CD4-positive, CD25-positive, alpha-beta regulatory T cell (primary cell): Measurements from ENCODE around the gene TRIO. TPM values are rescaled to one million over a fixed set of nuclear protein-coding genes. Genes with fewer than 3 reads are reported as not detected.

Source experiments
- ATAC-seq, 2 donors: fragments of 150-1000 bp; cut with Tn5 transposase; one replicate each; pipeline ENCODE4 v1.10.0; 2021; ENCODE audit warnings: low read depth in 2 of 2, moderate number of reproducible peaks in 2 of 2, moderate library complexity in 1 of 2
- DNase-seq, 3 donors: peaks; one replicate each; pipeline versions ENCODE4 v3.0.0 to v3.0.0-alpha.2; 2012 to 2022; ENCODE audit warnings: mixed read lengths in 1 of 3
- H3K27ac ChIP-seq: one replicate; pipeline ENCODE4 v1.7.0; 2013; ENCODE audit warnings: mild to moderate bottlenecking, low read length; ENCODE audit not compliant: insufficient read depth, poor library complexity, severe bottlenecking
- H3K27me3 ChIP-seq: one replicate; pipeline ENCODE4 v1.7.0; 2013; ENCODE audit warnings: low read length; ENCODE audit not compliant: control insufficient read depth, insufficient read depth
- H3K36me3 ChIP-seq: one replicate; pipeline ENCODE4 v1.7.0; 2013; ENCODE audit warnings: mild to moderate bottlenecking, low read length, moderate library complexity; ENCODE audit not compliant: control insufficient read depth, insufficient read depth
- H3K4me1 ChIP-seq: 2 replicates; pipeline ENCODE4 v1.7.0; 2013; ENCODE audit warnings: mild to moderate bottlenecking, low read length; ENCODE audit not compliant: insufficient read depth, control insufficient read depth, poor library complexity, severe bottlenecking
- H3K4me3 ChIP-seq: one replicate; pipeline ENCODE4 v1.7.0; 2013; ENCODE audit warnings: low read depth, mild to moderate bottlenecking, low read length, moderate library complexity
- H3K9me3 ChIP-seq, 2 experiments: 1 replicate in 1 of 2; 2 replicates in 1 of 2; pipeline ENCODE4 v1.7.0; 2013; ENCODE audit warnings: low read length in 2 of 2, mild to moderate bottlenecking in 1 of 2, moderate library complexity in 1 of 2; ENCODE audit not compliant: control insufficient read depth in 2 of 2
- H3K27ac Mint-ChIP-seq, 3 donors: one replicate each; pipeline ENCODE4 v1.8.0; 2020 to 2022; ENCODE audit warnings: mild to moderate bottlenecking in 3 of 3, mixed read lengths in 3 of 3, moderate library complexity in 2 of 3
- H3K27me3 Mint-ChIP-seq: one replicate; pipeline ENCODE4 v1.8.0; 2022; ENCODE audit warnings: mild to moderate bottlenecking, mixed read lengths
- H3K36me3 Mint-ChIP-seq: one replicate; pipeline ENCODE4 v1.8.0; 2020; ENCODE audit warnings: mixed read lengths
- H3K4me1 Mint-ChIP-seq, 4 donors: one replicate each; pipeline ENCODE4 v1.8.0; 2020 to 2022; ENCODE audit warnings: mixed read lengths in 4 of 4, mild to moderate bottlenecking in 1 of 4
- H3K4me3 Mint-ChIP-seq, 4 donors: one replicate each; pipeline ENCODE4 v1.8.0; 2020 to 2022; ENCODE audit warnings: mild to moderate bottlenecking in 4 of 4, mixed read lengths in 4 of 4, moderate library complexity in 3 of 4
- H3K9me3 Mint-ChIP-seq, 7 donors: one replicate each; pipeline ENCODE4 v1.8.0; 2020 to 2022; ENCODE audit warnings: mixed read lengths in 7 of 7, mild to moderate bottlenecking in 3 of 7, moderate library complexity in 2 of 7
- polyA plus RNA-seq, 4 donors: library from polyadenylated mRNA; unstranded; fragments of 300-500 nt; fragmentation: Illumina TruSeq; gene quantifications; one replicate each; pipeline ENCODE4 v1.2.3, GENCODE V29; 2021
- total RNA-seq: library from RNA; stranded (reverse); gene quantifications from one replicate; pipeline ENCODE4 v1.2.3, GENCODE V29; 2022

The TRIO gene
- total and polyA plus RNA-seq, 5 donors from 2014 or later = 1.2 to 7.6 (median 1.8) TPM

DNA sequence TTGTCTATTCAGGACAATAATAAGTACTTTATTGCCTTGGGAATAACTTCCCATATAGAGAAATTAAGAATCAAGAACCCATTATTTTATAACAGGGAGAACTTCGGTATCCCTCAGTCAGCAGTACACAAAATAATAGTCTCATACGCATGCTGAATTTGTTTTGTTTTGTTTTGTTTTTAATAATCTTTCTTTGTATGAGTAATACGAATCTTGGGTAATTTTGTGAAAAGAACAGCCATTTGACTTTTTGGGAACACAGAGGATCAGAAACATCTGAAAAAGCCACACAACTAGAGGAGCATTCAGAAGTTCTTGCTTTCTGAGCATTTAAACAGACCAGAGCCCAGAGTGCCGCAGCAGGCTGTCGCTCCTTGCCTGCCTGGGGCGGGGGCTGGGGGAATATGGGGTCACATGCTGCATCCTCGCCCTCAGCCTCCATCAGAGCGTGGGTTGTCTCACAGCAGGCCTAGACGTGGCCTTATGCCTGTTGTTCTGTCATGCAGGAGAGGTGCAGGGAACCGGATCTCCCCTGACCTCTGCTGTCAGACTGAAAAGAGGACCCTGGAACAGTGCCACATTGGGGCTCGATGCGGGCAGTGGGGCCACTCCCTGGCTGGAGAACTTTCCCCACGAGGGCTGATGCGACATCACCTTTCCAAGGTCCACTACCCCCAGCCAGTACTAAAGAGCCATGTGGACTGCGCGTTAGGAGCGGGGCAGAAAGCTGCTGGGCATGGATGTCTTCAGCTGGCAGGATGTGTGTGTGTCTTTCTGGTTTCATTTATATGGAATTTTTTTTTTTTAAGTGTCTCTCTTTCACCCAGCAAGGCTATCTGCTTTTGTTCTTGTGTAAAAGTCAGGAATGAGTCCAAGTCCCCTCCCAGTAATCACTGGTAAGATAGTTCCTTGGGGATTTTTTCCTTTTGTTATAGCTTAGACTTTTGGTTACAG lies 305.1 kb downstream of the TRIO start:
- ATAC-seq = no peak
- no peaks in the 10 kb centered on the region for H3K9me3 Mint-ChIP-seq
- no peaks in the 10 kb centered on the region for H3K4me1 ChIP-seq
- no peaks in the 10 kb centered on the region for H3K36me3 ChIP-seq
- H3K27ac Mint-ChIP-seq = peak overlapping the region in 2 of 3 donors; percentile 55 to 65
- DNase-seq = no peak
- no peak overlapping the region for H3K27ac ChIP-seq
- no peaks in the 10 kb centered on the region for H3K27me3 ChIP-seq
- peak overlapping the region in 2 of 4 donors; percentile 16 to 88 for H3K4me3 Mint-ChIP-seq
- no peaks in the 10 kb centered on the region for H3K9me3 ChIP-seq
- no peaks in the 10 kb centered on the region for H3K36me3 Mint-ChIP-seq
- H3K4me3 ChIP-seq = no peak overlapping the region
- peaks cover 7 to 13% (median 11%) of the 10 kb centered on the region in 4 donors for H3K4me1 Mint-ChIP-seq
- H3K27me3 Mint-ChIP-seq = peaks cover 4% of the 10 kb centered on the region

DNA sequence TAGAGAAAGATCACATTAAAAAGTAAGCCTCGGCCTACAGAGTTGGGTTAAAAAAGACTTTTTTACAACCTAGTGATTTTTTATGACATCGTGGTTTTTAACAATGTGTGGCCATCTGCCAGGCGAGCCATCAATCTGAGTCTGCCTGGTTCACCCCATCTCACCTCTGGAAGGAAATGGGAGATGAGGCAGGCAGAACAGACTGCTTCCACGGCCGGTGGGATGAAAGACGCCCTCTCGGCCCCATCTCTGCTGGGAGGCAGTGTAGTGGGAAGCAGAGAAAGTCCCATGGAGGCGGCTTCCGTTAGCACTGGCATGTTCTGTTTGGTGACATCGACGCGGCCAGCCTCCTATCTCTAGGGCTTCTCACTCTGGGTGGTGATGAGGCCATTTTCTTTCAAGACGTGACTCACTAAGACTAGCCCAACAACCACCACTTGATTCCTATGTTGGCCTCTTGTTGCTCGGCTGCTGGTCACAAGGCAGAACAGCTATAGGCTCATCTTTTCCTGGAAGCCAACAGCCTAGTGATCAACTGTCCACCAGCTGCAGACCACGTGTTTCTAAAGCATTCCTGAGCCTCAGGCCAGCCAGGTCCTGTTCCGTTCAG lies 306.0 kb downstream of the TRIO start:
- ATAC-seq (no peak), DNase-seq (no peak)
- Mint-ChIP-seq H3K9me3 (peaks cover 0 to 3% (median 0%) of the 10 kb centered on the region in 7 donors), H3K27ac (peak overlapping the region in 2 of 3 donors; percentile 28 to 69), H3K4me1 (peaks cover 7 to 13% (median 11%) of the 10 kb centered on the region in 4 donors), H3K27me3 (peaks cover 4% of the 10 kb centered on the region), H3K4me3 (no peak overlapping the region), H3K36me3 (no peaks in the 10 kb centered on the region)
- Histone ChIP-seq H3K27ac (no peak overlapping the region), H3K36me3 (no peaks in the 10 kb centered on the region), H3K4me3 (no peak overlapping the region), H3K27me3 (no peaks in the 10 kb centered on the region), H3K4me1 (no peaks in the 10 kb centered on the region), H3K9me3 (no peaks in the 10 kb centered on the region)

DNA sequence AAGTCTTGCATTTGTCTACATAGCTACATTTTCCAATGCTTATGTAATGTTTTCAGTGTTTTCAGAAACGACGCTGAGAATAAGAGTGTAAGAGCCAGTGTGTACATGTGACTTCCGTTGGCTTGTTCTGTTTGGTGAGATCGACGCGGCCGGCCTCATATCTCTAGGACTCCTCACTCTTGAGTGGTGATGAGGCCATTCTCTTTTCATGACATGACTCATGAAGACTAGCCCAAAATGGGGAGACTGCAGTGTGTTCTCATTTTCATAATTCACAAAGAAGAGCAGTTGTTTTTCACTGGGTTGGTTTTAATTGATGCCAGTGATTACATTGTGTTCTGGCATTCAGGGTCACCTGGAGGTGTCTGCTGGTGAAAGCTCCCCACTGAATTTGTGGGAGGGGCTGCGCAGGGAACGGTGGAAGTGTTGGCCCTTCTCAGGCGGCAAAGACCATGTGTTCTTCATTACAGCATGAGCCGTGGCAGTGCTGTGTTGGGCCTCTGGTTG lies 306.9 kb downstream of the TRIO start:
- H3K36me3 ChIP-seq = no peaks in the 10 kb centered on the region
- H3K27me3 ChIP-seq = no peaks in the 10 kb centered on the region
- DNase-seq (peak in 1 of 3 donors; percentile 65), ATAC-seq (peak; percentile 72 to 77)
- peak overlapping the region; percentile 14 to 69 (median 61) for H3K27ac Mint-ChIP-seq
- peaks cover 7 to 12% (median 10%) of the 10 kb centered on the region in 4 donors for H3K4me1 Mint-ChIP-seq
- no peaks in the 10 kb centered on the region for H3K9me3 ChIP-seq
- H3K9me3 Mint-ChIP-seq = peaks cover 0 to 3% (median 0%) of the 10 kb centered on the region in 7 donors
- H3K4me3 ChIP-seq = no peak overlapping the region
- peaks cover 5% of the 10 kb centered on the region for H3K36me3 Mint-ChIP-seq
- no peaks in the 10 kb centered on the region for H3K4me1 ChIP-seq
- peak overlapping the region in 1 of 4 donors; percentile 15 for H3K4me3 Mint-ChIP-seq
- H3K27ac ChIP-seq = no peak overlapping the region
- H3K27me3 Mint-ChIP-seq = peaks cover 2% of the 10 kb centered on the region

DNA sequence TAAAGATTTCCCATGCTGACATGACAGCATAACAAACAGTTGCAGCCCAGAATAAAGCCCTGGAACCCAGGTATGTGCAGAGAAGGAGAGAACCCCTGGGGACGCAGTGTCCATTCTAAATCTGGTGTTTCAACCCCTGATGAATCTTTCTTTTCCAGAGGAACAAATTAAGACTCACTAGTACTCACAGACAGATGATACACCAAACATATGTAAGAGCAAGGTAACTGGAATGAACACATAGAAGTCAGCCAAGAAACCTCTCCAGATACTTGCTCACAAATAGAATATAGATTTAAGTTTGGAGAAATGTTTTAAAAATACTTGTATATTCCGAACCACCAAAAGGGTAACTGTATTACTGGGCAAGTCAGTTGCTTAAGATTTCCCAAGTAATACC lies 307.6 kb downstream of the TRIO start:
- peaks cover 6 to 12% (median 9%) of the 10 kb centered on the region in 4 donors for H3K4me1 Mint-ChIP-seq
- H3K9me3 ChIP-seq = no peaks in the 10 kb centered on the region
- H3K27ac Mint-ChIP-seq = no peak overlapping the region
- peaks cover 0 to 3% (median 0%) of the 10 kb centered on the region in 7 donors for H3K9me3 Mint-ChIP-seq
- no peak overlapping the region for H3K27ac ChIP-seq
- no peaks in the 10 kb centered on the region for H3K27me3 ChIP-seq
- no peaks in the 10 kb centered on the region for H3K4me1 ChIP-seq
- peaks cover 9% of the 10 kb centered on the region for H3K36me3 Mint-ChIP-seq
- H3K27me3 Mint-ChIP-seq = no peaks in the 10 kb centered on the region
- no peak for DNase-seq
- ATAC-seq = no peak
- no peak overlapping the region for H3K4me3 Mint-ChIP-seq
- no peak overlapping the region for H3K4me3 ChIP-seq
- H3K36me3 ChIP-seq = no peaks in the 10 kb centered on the region

DNA sequence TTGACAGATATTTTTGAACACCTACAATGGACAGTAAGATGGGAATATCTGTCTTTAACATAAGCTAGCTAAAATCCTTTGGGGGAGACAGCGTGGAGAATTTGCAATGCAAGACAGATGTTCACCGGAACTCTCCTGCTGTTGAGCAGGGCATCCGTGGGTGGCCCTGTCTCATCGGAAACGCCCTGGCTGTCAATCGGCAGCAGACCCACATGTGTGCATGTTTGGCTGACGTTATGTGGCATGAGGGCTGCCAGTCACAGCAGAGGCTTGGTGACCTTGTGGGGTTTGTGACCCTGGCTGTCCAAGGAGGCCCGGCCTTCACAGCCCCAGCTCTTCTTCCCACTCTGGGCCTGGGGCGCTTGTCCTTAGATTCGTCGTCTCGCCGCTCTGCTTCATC lies 308.7 kb downstream of the TRIO start:
- no peak for ATAC-seq
- DNase-seq = no peak
- Histone ChIP-seq H3K27me3 (no peaks in the 10 kb centered on the region), H3K4me1 (no peaks in the 10 kb centered on the region), H3K36me3 (no peaks in the 10 kb centered on the region), H3K27ac (no peak overlapping the region), H3K4me3 (no peak overlapping the region), H3K9me3 (no peaks in the 10 kb centered on the region)
- H3K27me3 Mint-ChIP-seq = no peaks in the 10 kb centered on the region
- no peak overlapping the region for H3K27ac Mint-ChIP-seq
- peaks cover 12% of the 10 kb centered on the region for H3K36me3 Mint-ChIP-seq
- peaks cover 6 to 12% (median 9%) of the 10 kb centered on the region in 4 donors for H3K4me1 Mint-ChIP-seq
- H3K4me3 Mint-ChIP-seq = no peak overlapping the region
- H3K9me3 Mint-ChIP-seq = peaks cover 0 to 3% (median 0%) of the 10 kb centered on the region in 7 donors

DNA sequence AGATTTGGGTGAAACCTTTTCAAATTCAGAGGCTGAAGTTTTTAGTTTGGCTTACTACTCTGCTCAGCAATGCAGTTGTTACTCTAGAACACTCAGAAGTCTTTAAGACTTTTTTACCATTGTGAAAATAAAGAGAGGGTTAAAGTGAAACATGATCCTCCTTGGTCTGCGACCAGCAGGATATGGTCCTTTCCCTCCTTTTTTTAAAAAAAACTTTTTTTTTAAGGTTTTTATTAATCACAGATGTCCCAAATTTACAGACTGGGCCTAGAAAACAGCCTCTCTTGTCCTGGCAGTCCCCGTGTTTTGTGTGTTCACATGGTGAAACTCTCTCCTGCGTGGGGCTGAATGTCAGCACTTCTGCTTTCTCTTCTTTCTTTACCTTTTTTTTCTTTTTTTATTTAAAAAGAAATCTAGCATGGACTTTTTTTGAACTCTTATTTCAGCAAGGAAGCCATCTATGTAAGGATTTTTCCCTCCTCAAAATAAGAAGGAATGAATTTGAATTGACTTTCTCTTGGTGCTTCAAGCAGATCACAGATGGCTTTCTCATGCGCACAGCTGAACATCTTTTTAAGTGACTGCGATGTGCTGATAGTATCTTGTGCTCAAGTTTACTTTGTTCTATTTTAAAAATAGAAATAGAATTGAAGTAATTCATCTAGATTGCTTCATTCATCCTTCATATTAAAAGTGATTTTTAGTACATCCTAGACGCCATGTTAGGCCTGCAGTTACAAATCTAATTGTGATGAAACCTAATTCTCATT lies 309.7 kb downstream of the TRIO start:
- no peak for DNase-seq
- no peak overlapping the region for H3K4me3 Mint-ChIP-seq
- H3K9me3 Mint-ChIP-seq = peaks cover 0 to 3% (median 0%) of the 10 kb centered on the region in 7 donors
- ATAC-seq = no peak
- H3K4me3 ChIP-seq = no peak overlapping the region
- H3K27ac Mint-ChIP-seq = no peak overlapping the region
- no peak overlapping the region for H3K27ac ChIP-seq
- H3K36me3 Mint-ChIP-seq = peaks cover 12% of the 10 kb centered on the region
- no peaks in the 10 kb centered on the region for H3K36me3 ChIP-seq
- no peaks in the 10 kb centered on the region for H3K27me3 ChIP-seq
- no peaks in the 10 kb centered on the region for H3K27me3 Mint-ChIP-seq
- no peaks in the 10 kb centered on the region for H3K9me3 ChIP-seq
- peaks cover 1 to 12% (median 9%) of the 10 kb centered on the region in 4 donors for H3K4me1 Mint-ChIP-seq
- no peaks in the 10 kb centered on the region for H3K4me1 ChIP-seq

DNA sequence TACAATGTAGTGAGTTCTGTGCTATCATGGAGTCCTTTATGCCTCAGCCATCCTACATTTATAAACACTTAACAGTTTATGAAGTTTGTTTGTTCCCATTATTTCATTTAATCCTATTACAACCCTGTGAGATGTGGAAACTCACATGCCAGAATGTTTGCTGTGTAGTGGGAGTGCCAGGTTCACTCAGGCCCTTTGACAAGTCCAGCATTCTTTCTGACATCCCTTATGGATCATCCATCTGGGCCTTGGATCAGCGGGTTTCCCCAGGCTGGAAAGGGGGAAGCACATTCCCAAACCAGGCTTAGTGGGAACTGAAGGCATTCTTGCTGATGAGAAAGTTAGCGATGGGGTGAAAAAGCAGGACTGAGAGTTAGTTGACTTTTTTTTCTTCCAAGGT lies 310.3 kb downstream of the TRIO start:
- H3K4me1 ChIP-seq = no peaks in the 10 kb centered on the region
- no peak overlapping the region for H3K27ac Mint-ChIP-seq
- no peak overlapping the region for H3K4me3 Mint-ChIP-seq
- no peaks in the 10 kb centered on the region for H3K9me3 ChIP-seq
- no peaks in the 10 kb centered on the region for H3K36me3 ChIP-seq
- no peak overlapping the region for H3K4me3 ChIP-seq
- no peaks in the 10 kb centered on the region for H3K27me3 ChIP-seq
- H3K36me3 Mint-ChIP-seq = peaks cover 12% of the 10 kb centered on the region
- peaks cover 0 to 10% (median 8%) of the 10 kb centered on the region in 4 donors for H3K4me1 Mint-ChIP-seq
- no peak overlapping the region for H3K27ac ChIP-seq
- no peaks in the 10 kb centered on the region for H3K27me3 Mint-ChIP-seq
- no peak for DNase-seq
- no peak for ATAC-seq
- peaks cover 0 to 3% (median 0%) of the 10 kb centered on the region in 7 donors for H3K9me3 Mint-ChIP-seq
